ENCODE measurements around the gene DSG3. TPM values are rescaled to one million over a fixed set of nuclear protein-coding genes. Genes with fewer than 3 reads are reported as not detected.
A peak's percentile ranks its signal among the peaks of the same experiment; 100 is the strongest.

The DSG3 gene
- total RNA-seq, 6 donors from 2014 or later = not detected

DNA sequence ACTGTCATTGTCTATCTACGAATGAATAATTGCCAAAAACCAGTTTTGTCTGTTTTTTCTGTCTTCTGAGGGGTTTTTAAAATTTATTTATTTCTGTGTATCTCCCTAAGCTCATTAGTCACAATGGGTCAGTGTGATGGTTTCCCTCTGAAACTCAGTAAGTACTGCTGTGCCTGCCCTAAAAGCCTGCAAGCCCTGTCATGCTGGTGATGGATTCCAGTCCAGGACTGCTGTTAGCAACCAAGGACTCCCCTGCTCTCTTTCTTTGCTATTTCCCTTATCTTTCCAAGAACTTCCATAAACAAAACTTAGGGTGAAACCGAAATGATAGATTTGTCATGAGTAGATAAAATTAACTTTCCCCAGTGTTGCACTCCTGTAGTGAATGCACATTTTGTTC is 38.6 kb downstream of the DSG3 start:
- TF ChIP-seq, protein P1, sequence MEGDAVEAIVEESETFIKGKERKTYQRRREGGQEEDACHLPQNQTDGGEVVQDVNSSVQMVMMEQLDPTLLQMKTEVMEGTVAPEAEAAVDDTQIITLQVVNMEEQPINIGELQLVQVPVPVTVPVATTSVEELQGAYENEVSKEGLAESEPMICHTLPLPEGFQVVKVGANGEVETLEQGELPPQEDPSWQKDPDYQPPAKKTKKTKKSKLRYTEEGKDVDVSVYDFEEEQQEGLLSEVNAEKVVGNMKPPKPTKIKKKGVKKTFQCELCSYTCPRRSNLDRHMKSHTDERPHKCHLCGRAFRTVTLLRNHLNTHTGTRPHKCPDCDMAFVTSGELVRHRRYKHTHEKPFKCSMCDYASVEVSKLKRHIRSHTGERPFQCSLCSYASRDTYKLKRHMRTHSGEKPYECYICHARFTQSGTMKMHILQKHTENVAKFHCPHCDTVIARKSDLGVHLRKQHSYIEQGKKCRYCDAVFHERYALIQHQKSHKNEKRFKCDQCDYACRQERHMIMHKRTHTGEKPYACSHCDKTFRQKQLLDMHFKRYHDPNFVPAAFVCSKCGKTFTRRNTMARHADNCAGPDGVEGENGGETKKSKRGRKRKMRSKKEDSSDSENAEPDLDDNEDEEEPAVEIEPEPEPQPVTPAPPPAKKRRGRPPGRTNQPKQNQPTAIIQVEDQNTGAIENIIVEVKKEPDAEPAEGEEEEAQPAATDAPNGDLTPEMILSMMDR (IDR thresholded peaks at IDR 0.05) = no peak
- no peak for TF ChIP-seq POLR2A (IDR thresholded peaks at IDR 0.05)
- no peak for TF ChIP-seq EP300 (IDR thresholded peaks at IDR 0.05)
- no peak for TF ChIP-seq POLR2AphosphoS5 (IDR thresholded peaks at IDR 0.05)
- Histone ChIP-seq H3K4me1 (no peaks in the 10 kb centered on the region), H3K36me3 (no peaks in the 10 kb centered on the region), H3K9me3 (no peaks in the 10 kb centered on the region), H3K27ac (no peak overlapping the region), H3K4me3 (no peak overlapping the region), H3K27me3 (no peaks in the 10 kb centered on the region)
- ATAC-seq (ENCODE audit: low FRiP score in 2 of 2) (no peak), DNase-seq (no peak)
- 50 to 63% methylated on average over 2 of the region's 2 CpGs for WGBS, 2 donors

GRCh38 chr18:31487246-31488015 is 39.9 kb downstream of the DSG3 start:
- TF ChIP-seq POLR2A (IDR thresholded peaks at IDR 0.05) (no peak), EP300 (IDR thresholded peaks at IDR 0.05) (no peak), POLR2AphosphoS5 (IDR thresholded peaks at IDR 0.05) (no peak)
- TF ChIP-seq, protein P1 (IDR thresholded peaks at IDR 0.05) = no peak
- Histone ChIP-seq H3K4me1 (no peaks in the 10 kb centered on the region), H3K27me3 (no peaks in the 10 kb centered on the region), H3K9me3 (no peaks in the 10 kb centered on the region), H3K4me3 (no peak overlapping the region), H3K27ac (no peak overlapping the region), H3K36me3 (no peaks in the 10 kb centered on the region)
- ATAC-seq (ENCODE audit: low FRiP score in 2 of 2) (peak in 1 of 2 donors; percentile 73), DNase-seq (no peak)
- 85 to 89% methylated on average over 9 of the region's 9 CpGs for WGBS, 2 donors

GRCh38 chr18:31489311-31489710 is 41.8 kb downstream of the DSG3 start:
- H3K4me1 ChIP-seq = no peaks in the 10 kb centered on the region
- H3K4me3 ChIP-seq = no peak overlapping the region
- no peak overlapping the region for H3K27ac ChIP-seq
- H3K27me3 ChIP-seq = no peaks in the 10 kb centered on the region
- TF ChIP-seq, protein P1 (IDR thresholded peaks at IDR 0.05) = no peak
- no peak for TF ChIP-seq POLR2A (IDR thresholded peaks at IDR 0.05)
- TF ChIP-seq EP300 (IDR thresholded peaks at IDR 0.05) = no peak
- no peak for TF ChIP-seq POLR2AphosphoS5 (IDR thresholded peaks at IDR 0.05)
- no peaks in the 10 kb centered on the region for H3K9me3 ChIP-seq
- ATAC-seq (ENCODE audit: low FRiP score in 2 of 2) = no peak
- WGBS, 2 donors = 88 to 98% methylated on average over 1 of the region's 1 CpG
- DNase-seq = no peak
- H3K36me3 ChIP-seq = no peaks in the 10 kb centered on the region

- no peak for TF ChIP-seq POLR2A (IDR thresholded peaks at IDR 0.05)
- no peak for TF ChIP-seq POLR2AphosphoS5 (IDR thresholded peaks at IDR 0.05)
- TF ChIP-seq, protein P1 (IDR thresholded peaks at IDR 0.05) = no peak
- TF ChIP-seq EP300 (IDR thresholded peaks at IDR 0.05) = no peak
- Histone ChIP-seq H3K27me3 (no peaks in the 10 kb centered on the region), H3K9me3 (no peaks in the 10 kb centered on the region), H3K36me3 (no peaks in the 10 kb centered on the region), H3K27ac (no peak overlapping the region), H3K4me3 (no peak overlapping the region), H3K4me1 (no peaks in the 10 kb centered on the region)
- DNase-seq (no peak), ATAC-seq (ENCODE audit: low FRiP score in 2 of 2) (no peak)
- 86 to 90% methylated on average over 1 of the region's 1 CpG for WGBS, 2 donors
These were observed 42.8 kb downstream of the DSG3 start for GRCh38 chr18:31490387-31490786.

DNA sequence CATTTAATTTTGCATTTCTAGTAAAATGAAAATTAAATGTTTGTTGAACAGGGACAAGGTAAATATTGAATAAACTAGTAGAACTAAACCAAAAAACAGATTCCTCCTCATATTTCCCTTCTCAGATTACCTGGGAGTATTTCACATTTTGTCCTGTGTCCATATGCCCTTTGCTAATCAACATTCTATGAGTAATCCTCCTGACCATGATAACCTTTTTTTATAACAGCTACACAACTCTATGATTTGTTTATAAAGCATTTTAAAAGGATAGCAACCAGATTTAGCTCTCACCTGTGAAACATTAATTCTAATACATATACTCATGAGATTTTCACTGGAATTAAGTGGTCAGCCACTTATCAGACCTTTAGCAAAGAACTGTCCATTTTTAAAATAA is 43.3 kb downstream of the DSG3 start:
- Histone ChIP-seq H3K36me3 (no peaks in the 10 kb centered on the region), H3K4me3 (no peak overlapping the region), H3K9me3 (no peaks in the 10 kb centered on the region), H3K4me1 (no peaks in the 10 kb centered on the region), H3K27me3 (no peaks in the 10 kb centered on the region), H3K27ac (no peak overlapping the region)
- no peak for ATAC-seq (ENCODE audit: low FRiP score in 2 of 2)
- TF ChIP-seq, protein P1 (IDR thresholded peaks at IDR 0.05) = no peak
- TF ChIP-seq EP300 (IDR thresholded peaks at IDR 0.05) (no peak), POLR2AphosphoS5 (IDR thresholded peaks at IDR 0.05) (no peak), POLR2A (IDR thresholded peaks at IDR 0.05) (no peak)
- no peak for DNase-seq

Measured in upper lobe of left lung (tissue), 6 donors.